GM19397 (cell line): Measurements from ENCODE around the gene SHB.

Source experiments
- ATAC-seq: cut with Tn5 transposase; IDR thresholded peaks from one replicate; pipeline ENCODE4 v1.9.1; 2021; ENCODE audit warnings: mild to moderate bottlenecking, moderate library complexity; ENCODE audit not compliant: unreplicated experiment

SHB gene

DNA sequence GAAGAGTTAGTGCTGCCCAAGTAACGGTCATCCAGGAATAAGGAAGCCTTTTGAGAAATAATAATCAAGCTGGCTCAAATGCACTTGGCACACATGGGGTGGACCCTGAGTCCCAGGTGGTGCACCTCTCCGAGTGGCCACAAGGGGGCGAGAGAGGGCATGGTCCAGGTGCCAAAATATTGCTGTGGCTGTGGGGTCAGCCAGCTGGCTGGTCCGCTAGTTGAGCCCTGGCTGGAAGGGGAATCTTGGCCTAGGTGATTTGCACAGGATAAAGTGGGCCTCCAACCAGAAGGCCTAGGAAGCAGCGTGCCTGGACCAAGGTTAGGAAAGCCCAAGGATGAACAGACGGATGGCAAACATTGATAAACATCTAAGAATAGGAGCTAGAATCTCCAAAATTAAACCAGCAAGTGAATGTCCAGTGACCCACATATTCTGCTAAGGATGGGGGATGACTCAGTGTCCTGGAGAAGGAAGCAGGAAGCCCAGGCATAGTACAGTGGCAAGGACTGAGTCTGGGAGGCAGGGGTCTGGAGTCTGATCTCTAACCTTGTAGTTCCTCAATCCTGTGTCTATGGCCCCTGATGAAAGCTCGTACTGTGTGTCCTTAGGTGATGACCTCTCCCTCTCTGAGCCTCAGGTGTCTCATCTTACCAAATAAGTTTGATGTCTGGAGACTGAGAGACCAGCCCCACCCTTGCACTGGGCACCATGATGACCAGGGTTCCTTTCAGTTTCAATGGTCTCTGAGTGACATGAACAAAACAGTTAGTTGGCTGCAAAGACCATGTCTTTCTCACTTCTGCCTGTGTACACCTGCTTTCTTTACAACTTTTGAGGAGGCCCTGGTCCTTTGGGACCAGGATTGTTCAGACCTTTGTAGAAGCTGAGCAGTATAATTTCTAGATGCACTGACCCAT lies 19.2 kb upstream of the SHB start:
- no peak for ATAC-seq

DNA sequence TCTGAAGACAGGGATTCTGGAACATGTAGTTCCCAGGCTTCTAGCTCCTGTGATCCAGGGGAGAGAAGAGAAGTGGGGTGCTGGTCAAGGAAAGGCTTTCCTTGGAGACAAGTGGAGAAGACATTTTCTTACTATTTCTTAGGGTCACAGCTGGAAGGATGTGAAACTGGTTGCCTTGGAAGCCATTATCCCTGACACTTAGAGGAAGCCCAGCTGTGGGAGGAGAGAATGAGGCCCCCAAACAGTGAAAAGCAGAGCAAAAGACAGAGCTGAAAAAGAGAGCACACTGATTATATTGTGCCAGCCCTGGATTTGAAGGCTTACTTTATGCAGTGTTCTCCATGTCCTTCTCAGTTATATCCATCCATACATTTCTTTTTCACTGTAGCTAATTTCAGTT lies 17.5 kb upstream of the SHB start:
- ATAC-seq: no peak

DNA sequence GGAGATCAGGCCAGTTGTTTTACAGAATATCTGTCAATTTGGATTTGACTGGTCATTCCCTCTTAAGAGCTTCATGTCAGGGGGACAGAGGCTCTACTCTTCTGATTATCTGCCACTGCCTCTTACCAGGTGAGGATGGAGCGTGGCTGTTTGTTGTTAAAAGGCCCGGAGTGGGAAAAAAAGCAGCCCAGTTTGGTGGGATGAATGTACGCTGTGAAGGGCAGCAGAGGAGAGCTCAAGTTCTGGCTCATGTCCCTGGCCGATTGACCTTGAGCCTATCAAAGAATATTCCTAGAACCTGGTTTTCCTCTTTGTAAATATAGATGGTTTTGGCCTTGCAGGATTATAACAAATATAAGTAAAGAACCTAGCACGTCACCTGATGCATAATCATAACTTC lies 16.3 kb upstream of the SHB start:
- ATAC-seq: no peak

DNA sequence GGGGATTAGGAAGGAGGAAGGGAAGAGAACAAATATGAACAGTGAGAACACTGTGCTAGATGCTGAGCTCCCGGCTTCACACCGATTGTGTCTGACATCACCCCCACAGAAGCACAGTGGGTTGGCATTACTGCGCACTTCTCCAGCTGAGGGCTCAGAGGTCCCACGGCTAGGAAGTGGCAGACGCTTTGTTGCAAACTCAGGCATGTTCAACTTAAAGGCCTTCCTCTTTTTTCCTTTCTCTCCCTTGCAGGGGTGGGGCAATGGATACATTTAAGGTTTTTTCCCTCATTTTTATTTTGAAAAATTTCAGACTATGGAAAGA lies 15.5 kb upstream of the SHB start:
- ATAC-seq: no peak

DNA sequence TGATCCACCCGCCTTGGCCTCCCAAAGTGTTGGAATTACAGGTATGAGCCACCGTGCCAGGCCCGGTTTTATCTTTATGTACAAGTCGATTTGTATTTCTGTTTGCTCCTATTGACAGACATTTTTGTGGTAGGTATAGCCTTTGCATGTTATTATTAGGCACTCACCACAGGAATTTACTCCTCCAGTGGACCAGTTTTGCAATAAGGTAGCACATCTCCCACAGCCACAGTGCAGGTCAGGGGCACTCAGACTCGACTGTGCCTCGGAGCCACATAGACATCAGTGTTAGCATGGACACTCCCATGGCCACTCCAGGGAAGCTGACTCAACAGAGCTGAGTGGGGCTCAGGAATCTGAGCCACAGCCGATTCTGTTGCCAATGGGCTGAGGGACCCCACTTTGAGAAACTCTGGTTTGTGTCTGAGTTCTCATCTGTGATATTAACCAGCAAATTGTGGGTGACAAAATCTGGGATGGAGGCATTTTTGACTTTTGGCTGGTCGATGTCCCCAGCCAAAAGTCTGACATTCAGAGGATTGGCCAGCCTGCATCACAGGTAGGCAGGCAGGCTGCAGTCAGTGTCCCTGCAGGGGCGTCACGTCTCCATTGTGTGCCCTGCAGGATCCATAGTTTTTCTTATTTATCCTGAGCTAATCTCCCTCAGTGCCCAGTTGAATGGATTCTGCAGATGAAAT lies 15.0 kb upstream of the SHB start:
- no peak for ATAC-seq

DNA sequence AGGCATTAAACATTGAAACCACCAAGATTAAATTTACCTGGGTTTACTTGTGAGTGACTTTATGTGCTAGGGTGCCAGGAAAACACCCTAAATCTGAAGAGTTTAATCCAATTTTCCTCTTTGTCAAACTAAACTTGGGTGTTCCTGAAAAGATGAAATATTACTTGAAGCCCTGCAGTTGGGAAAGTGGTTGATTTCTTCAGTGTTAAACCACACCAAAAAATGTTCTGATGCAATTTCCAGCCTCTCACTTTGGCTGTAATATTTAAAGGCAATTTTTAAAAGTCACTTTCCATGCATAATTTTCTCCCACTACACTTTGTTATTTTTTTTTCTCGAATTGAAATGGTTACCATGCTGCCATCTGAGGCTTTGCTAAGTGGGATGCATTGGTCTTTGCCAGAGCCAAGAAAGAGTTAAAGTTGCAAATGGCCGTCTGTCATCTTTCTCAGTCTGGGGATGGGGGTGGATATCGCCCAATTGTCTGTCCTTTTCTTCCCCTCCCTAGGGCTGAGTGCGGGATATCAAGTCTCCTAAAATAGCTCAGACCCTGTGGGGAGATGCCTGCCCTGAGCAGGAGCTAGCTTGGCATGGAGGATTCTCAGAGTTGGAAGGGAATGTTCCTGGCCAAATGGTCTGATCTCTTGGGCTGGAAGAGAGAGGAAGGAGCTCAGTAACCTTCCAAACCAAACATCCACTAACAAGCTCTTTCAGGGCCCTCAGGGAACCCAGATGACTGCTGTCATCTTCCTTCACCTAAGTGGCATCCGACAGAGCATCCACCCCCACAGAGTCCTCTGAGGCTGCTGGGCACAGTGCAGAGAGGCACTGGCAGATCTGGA lies 13.6 kb upstream of the SHB start:
- no peak for ATAC-seq

DNA sequence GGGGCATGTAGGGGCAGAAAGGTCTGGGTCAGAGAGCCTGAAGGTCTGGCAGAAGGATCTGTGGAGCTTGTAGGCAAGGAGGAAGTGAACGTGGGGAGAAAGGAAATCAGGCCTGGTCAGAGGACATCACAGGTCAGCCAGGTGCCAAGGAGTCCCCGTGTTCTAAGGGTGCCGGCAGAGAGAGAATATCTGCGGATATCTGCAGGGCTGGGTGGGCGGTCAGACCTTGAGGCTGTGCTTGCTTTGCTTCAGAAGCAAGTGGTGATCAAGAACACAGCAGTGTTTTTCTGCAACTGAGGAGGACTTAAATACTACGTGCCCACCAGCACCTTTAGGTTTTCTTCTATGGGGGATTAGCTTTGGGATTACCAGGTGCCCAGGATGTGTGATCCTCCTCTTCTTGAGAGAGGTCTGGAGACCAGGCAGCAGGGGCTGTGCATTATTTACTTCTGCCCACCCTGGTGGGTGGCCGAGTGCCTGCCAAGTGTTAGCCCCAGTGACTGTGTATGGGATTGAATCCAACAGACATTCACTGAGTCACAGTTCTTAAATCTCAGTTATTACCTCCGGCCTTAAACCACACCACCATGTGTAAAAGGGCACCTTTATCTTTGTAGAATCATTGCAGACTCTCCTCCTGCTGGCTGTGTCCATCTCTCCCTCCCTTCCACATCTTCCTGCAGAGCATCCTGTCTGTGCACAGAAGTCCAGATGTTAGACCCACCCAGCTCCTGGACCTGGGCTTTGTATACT lies 12.5 kb upstream of the SHB start:
- no peak for ATAC-seq

DNA sequence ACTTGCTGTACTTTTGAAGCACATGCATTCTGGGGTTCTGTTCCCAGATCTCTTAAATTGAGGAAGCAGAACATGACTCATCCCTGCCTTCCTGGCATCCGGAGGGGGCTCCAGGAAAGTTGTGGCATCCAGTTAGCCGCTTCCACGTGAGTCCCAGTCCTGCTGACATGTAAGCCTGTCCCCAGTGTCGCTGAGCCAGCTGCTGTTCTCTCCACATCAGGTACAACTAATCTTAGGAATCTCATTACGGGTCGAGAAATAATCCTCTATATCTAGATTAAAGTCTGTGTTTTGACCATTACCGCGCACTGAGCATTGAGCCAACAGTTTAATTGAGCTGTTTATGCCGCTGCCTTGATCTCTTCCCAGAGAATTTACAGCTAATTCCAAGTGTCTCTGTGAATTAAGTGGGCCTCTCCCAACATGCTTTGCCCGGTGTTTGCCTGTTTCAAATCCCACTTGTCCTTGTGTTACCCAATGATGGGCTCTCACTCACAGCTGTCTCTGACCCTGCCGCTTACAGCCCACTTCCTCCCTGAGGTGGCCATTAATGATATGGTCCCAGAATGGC lies 10.5 kb upstream of the SHB start:
- no peak for ATAC-seq

DNA sequence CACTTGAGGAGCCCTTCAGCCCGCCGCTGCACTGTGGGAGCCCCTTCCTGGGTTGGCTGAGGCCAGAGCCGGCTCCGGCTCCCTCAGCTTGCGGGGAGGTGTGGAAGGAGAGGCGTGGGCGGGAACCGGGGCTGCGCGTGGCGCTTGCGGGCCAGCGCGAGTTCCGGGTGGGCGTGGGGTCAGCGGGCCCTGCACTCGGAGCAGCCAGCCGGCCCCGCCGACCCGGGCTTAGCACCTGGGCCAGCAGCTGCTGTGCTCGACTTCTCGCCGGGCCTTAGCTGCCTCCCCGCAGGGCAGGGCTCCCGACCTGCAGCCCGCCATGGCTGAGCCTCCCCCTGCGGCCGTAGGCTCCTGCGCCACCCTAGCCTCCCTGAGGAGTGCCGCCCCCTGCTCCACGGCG lies 6.2 kb upstream of the SHB start:
- no peak for ATAC-seq

DNA sequence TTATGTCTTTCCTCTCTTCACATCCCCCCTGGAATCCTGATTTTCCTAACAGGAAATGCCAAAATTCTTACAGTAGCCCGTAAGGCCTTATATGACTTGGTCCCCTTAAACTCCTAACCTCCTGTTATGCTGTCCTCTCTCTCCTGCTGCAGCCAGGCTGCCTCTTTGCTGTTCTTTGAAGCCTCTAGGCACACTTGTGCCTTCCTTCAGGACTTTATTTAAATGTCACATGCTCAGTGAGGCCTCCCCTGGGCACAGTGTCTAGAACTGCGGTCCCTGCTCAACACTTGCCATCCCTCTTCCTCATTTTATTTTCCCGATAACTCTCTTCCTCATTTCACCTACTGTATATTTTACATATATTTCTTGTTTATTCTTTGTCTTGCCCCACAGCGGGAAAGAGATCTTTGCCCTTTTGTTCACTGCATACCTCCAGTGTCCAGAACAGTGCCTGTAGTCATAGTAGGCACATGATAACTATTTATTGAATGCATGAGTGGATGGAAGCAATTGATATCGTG lies 5.5 kb upstream of the SHB start:
- no peak for ATAC-seq

DNA sequence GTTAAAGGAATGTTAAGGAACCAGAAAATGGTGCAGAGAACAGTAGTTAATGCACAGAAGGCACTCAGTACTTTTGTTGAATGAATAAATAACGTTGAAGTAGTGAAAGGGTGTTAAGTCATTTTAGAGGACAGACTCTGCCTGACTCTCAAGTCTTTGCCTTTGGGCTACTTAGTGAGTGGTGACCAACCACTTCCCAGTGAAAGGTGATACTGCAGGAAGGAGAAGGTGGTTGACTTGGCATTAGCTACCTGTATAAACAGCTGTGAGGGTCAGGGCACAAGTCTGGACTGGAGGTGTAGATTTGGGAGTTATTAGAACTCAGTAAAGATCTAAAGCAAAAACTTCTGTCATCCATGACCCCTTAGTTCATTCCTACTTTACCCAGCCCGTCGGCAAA lies 4.9 kb upstream of the SHB start:
- ATAC-seq: no peak

DNA sequence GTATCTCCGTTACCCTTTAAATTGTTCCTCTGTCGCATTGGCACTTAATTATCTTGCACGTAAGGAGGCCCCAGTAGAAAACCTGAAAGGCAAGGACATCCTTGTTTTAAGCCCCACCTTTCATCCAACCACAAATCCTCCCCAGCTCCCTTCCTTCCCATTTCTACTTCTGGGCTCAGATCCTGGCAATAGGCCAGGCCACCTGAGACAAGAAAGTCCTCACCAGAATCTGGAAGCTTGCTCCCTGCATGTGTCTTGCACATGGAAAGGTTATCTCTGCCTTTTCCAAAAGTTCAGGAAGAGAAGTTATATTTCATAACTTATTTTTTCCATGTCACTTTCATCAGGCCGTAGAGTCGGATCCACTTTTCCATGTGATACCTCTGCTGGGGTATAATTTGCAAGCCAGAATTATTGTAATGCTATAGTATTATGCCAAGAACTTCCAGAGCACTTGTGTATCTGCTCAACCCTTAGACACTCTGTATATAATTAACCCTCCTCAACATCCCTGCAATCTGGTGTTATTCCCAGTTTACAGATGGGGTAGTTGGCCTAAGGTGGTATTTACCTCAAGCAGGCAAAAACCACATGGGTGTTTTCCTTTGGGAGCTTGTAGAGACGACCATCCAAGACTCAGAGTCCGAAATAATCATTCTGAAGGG lies 2.6 kb upstream of the SHB start:
- no peak for ATAC-seq

DNA sequence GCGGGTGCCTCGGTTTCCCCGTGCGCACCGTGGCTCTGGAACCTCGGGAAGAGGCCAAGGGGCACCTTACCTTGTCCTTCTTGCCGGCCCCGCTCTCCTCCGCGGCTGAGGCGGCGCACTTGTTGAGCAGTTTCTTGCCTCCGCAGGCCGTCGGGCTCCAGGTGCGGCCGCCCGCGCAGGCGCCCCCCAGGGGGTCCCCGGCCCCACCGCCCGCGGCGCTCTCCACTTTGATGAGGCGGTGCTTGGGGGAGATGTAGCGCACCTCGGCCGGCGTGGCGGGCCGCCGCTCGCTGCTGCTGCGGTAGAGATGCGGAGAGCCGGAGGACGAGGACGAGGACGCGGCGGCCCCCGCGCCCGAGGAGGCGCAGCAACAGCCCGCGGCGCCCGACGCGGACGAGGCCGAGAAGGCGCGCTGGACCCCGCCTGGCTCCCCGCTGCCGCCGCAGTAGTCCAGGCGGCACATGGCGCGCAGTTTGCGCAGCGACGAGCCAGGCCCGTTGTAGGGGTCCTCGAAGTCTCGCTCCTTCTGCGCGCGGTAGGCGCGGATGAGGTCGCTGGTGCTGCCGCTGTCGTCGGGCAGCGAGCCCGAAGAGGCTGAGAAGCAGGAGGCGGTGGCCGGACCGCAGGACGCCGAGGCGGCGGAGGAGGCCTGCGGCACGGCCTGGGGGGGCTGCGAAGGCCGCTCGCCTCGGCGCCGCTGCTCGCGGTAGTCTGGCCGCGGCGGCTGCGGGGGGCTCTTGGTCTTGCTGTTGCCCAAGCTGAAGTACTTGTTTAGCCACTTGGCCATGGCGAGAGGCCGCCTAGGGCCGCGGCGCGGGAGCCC lies 957 bp downstream of the SHB start:
- no peak for ATAC-seq

DNA sequence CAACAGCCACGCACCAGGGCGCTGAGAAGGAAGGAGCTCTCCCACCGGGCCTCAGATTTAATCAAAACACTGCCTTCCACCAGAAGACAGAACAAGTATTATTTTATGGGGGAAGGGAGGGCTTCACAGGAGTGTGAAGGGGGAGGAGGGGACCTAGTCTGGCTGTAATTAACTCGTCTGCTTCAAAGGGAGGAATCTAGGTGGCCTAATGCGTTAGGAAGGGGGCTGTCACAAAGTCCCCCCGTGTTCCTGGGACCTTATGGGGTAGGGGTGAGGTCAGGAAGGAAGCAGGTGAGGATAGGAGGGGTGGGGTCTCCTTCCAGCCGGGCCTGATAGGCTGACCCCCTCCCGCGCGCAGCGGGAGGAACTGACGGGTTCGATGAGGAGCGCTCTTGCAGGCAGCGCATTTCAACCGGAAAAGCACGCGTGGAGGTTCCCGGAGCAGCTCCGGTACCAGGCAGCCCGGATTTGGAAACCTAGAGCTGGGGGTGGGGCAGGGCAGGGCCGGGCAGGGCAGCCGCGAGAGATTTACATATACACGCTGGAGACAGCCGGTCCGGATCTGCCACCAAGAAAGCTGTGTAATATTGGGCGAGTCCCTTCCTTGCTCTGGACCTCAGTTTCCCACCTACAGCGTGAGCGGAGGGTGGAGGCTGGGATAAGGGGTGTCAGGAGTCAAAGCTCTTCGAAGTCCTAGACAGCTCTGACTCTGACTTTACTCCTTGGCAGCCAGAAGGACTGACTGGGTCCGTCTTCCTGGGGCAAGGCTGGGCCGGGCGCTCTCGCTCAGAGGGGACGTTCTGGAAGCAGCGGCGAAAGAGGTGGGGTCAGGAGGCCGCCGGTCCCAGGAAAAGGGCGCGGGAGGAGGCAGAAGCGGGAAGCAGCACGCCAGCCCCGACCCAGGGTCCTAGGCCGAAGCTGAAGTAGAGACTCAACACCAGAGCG lies 1.8 kb downstream of the SHB start:
- no peak for ATAC-seq

DNA sequence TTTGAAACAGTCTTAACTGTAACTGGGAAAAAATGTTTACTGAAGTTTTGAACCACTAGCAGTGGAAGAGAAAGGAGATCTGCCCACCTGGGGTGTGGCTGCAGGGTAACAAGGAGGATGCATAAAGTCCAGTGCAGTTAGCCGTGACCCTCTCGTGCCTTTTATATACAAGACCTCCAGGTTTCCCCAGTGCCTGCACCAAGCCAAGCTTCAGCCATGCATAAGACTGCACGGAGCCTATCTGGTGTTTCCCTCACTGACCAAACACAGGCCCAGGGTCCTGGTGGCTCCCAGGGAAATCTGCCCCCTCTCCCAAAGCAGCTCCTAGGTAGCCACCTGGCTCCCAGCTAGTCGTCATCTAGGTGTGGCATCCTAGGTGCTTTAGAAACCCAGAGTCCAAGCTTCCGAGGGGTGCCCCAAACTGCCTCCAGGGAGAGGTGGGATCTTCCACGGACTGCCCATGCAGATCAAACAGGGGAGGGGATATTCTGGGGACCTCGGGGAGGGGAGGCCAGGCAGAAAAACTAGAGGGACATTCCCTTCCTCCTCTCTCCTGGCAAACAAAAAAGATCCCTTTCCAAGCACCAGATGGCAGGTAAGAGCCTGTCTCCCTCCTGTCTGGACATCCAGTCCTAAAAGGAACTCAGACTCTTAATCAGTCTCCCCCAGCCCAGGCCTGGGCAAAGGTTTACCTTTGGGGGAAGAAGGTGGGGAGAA lies 2.7 kb downstream of the SHB start:
- no peak for ATAC-seq

DNA sequence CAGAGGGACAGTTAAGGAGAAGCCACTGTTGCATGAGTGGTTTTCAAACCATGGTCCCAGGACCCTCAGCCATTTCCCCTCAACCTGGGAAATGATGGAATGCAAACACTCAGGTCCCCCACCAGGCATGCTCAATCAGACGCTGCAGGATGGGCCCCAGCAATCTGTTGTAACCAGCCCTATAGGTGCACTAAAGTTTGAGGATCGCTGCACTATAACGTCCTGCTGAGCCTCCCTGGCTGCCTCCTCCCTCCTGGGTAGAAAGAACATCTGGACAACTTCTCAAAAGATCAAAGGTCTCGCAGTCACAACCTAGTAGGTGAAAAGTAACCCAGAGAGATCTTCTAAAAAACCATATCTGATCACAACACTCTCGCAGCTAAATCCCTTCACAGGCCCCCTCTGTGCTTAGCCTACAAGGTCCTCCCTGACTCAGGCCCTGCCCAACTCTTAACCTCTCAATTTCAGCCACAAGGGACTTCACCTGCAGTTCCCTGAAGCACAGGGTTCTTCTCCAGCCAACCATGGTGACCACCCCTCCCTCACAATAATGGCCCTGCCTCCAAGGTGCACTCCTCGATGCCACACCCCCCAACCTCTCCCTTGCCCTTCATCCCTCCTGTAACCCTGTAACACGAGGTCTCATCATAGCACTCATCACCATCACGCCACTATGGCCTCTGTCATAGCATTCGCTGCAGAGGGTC lies 3.5 kb downstream of the SHB start:
- ATAC-seq: peak; percentile 39
